ENCODE data around the gene PLEKHM2.
"Not testable (repeated sequence)": the region's sequence is repeated elsewhere in the genome, so short reads cannot be mapped to it uniquely, and the experiment has no call there.

PLEKHM2 gene, protein sequence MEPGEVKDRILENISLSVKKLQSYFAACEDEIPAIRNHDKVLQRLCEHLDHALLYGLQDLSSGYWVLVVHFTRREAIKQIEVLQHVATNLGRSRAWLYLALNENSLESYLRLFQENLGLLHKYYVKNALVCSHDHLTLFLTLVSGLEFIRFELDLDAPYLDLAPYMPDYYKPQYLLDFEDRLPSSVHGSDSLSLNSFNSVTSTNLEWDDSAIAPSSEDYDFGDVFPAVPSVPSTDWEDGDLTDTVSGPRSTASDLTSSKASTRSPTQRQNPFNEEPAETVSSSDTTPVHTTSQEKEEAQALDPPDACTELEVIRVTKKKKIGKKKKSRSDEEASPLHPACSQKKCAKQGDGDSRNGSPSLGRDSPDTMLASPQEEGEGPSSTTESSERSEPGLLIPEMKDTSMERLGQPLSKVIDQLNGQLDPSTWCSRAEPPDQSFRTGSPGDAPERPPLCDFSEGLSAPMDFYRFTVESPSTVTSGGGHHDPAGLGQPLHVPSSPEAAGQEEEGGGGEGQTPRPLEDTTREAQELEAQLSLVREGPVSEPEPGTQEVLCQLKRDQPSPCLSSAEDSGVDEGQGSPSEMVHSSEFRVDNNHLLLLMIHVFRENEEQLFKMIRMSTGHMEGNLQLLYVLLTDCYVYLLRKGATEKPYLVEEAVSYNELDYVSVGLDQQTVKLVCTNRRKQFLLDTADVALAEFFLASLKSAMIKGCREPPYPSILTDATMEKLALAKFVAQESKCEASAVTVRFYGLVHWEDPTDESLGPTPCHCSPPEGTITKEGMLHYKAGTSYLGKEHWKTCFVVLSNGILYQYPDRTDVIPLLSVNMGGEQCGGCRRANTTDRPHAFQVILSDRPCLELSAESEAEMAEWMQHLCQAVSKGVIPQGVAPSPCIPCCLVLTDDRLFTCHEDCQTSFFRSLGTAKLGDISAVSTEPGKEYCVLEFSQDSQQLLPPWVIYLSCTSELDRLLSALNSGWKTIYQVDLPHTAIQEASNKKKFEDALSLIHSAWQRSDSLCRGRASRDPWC

GRCh38 chr1:15684042-15684461 lies at the start of gene PLEKHM2:
TSS of gene PLEKHM2 (plus strand) at chr1:15684320. CDS start at chr1:15684559, 239 bp downstream.
- no peak for DNase-seq (ENCODE audit: low read depth)

- DNase-seq (ENCODE audit: low read depth) = no peak
Measured at GRCh38 chr1:15636436-15636835, 47.7 kb upstream of the PLEKHM2 start.

DNA sequence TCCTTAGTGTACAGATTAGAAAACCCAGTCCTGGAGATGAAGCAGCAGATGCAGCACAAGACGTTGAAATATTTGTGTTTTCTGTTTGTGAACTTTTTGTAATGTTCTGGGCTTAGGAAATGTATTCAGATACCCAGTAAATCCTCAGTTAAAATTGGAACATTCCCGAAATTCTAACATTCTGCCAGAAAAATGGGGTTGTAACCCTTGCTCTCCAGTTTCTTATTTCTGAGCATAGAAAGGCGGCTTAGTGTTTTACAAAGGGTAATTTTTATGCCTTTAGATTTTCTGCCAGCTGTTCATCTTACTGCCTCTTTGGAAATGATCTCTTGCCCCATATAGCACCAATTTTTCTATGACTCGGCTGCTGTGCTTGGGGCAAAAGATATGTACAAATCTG lies 46.3 kb upstream of the PLEKHM2 start:
- no peak for DNase-seq (ENCODE audit: low read depth)

DNA sequence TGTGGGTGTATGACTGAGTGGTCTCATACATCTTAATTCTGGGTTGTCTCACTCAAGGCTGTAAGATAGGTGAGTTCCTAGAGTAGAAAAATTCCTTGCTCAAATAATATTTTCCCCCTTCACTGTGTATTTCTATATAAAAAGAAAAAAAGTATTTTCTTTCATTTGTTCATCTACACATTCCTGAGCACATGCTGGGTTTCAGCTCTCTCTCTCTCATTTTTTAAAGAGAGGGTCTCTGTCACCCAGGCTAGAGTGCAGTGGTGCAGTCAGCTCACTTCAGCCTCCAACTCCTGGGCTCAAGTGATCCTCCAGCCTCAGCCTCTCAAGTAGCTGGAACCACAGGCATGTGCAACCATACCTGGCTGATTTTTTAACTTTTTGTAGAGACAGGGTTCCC lies 44.9 kb upstream of the PLEKHM2 start:
- no peak for DNase-seq (ENCODE audit: low read depth)

DNA sequence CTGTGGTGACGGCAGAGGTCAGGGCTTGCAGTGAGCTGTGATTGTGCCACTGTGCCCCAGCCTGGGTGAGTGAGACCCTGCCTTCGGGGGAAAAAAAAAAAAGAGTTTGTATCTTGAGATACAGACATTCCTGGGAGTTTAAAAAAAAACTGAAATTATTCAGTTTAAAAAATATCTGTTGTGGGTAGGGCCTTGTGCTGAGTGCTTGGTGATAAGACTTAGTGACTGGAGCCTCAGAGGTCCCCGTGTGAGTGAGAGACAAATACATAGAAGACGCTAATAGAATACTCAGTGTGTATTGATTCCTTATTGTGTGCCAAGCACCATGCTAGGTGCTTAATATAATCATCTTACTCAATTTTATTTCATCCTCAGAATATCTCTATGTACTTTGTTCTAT lies 44.2 kb upstream of the PLEKHM2 start:
- no peak for DNase-seq (ENCODE audit: low read depth)

- no peak for DNase-seq (ENCODE audit: low read depth)
Measured at GRCh38 chr1:15640667-15641066, 43.5 kb upstream of the PLEKHM2 start.

DNA sequence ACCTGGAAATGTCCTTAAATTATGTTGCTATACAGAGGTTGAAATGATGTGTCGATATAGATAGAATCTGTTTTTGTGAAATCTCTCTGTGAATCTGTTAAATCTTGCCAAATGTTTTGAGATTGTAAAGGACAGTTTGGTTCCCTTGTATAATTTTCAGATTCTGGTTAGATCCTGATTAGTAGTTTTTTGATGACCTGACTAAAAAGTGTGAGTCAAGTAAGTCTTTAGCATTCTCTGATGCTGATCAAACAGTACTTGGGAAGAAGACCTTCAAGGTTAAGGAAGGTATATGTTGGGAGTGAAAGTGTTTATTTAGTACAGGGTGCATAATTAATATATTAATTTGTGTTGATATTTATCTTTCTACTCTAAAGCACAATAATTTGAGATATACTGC lies 34.2 kb upstream of the PLEKHM2 start:
- DNase-seq (ENCODE audit: low read depth) = no peak

GRCh38 chr1:15650433-15650832 lies 33.7 kb upstream of the PLEKHM2 start:
- DNase-seq (ENCODE audit: low read depth) = no peak

- not testable (repeated sequence) for DNase-seq (ENCODE audit: low read depth)
Measured at GRCh38 chr1:15652130-15652529, 32.0 kb upstream of the PLEKHM2 start.

- DNase-seq (ENCODE audit: low read depth) = no peak
Measured at GRCh38 chr1:15654091-15654690, 29.9 kb upstream of the PLEKHM2 start.

DNA sequence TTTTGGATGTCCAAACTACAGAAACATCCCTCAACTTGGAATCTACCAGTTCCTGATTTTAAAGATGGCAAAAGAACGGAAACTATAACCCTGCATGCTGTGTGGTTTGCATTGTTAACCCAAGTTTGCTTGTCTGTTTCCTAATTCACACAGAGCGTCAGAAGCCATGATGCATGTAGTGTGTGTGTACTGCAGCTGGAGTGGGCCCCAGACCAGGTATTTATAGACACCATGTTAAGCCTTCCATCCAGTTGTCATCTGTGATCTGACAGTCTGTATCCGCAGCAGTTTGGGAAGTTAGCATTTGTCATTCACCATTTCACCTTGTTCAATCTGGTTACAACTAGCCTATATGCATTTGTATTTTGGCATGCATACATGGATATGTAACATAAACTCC lies 27.7 kb upstream of the PLEKHM2 start:
- no peak for DNase-seq (ENCODE audit: low read depth)

DNA sequence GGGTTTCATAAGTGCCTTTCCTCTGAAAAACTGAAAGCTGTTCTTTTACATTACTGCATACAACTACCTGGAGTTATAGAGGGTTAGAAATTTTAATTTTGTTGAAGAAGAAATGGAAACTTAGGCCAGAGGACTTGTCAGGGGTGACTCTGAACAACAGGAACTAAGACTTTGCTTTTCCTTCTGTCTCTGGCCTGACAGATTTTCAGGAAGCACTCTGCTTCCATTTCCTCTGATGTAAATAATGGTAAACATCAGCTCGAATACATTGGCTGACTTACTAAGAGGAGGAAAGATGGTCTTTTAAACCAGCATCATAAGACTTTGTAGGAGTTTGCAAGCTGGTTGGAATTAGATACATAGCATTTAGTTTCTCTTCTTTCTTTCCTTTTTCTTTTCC lies 27.1 kb upstream of the PLEKHM2 start:
- DNase-seq (ENCODE audit: low read depth) = no peak

DNA sequence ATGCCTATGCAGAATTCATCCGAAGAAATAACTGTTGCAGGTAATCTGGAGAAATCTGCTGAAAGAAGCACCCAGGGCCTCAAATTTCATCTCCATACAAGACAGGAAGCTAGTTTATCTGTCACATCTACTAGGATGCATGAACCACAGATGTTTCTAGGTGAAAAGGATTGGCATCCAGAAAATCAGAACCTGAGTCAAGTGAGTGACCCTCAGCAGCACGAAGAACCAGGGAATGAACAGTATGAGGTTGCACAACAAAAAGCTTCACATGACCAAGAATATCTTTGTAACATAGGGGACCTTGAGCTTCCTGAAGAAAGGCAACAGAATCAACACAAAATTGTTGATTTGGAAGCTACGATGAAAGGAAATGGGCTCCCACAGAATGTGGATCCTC lies 24.0 kb upstream of the PLEKHM2 start:
- no peak for DNase-seq (ENCODE audit: low read depth)

DNA sequence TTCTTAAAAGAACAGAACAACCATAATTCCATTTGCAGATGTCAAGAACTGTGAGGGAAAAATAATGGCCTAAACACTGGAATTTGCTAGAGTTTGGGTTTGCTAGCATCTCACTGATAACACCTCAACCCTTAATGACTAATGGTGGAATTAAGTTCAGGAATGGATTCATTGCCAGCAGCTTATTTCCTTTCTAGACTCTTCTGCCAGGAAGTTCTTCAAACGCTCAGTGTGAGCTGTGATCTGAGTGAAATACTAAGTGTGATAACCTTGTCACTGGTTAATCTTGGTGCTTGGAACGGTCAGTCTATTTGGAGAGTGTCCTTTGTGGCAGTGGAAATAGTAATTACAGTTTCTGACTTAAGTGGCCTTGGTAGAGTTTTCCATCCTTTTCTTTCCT lies 21.6 kb upstream of the PLEKHM2 start:
- no peak for DNase-seq (ENCODE audit: low read depth)

GRCh38 chr1:15663925-15664324 lies 20.2 kb upstream of the PLEKHM2 start:
- DNase-seq (ENCODE audit: low read depth) = no peak

GRCh38 chr1:15667362-15667761 lies 16.8 kb upstream of the PLEKHM2 start:
- DNase-seq (ENCODE audit: low read depth) = no peak

DNA sequence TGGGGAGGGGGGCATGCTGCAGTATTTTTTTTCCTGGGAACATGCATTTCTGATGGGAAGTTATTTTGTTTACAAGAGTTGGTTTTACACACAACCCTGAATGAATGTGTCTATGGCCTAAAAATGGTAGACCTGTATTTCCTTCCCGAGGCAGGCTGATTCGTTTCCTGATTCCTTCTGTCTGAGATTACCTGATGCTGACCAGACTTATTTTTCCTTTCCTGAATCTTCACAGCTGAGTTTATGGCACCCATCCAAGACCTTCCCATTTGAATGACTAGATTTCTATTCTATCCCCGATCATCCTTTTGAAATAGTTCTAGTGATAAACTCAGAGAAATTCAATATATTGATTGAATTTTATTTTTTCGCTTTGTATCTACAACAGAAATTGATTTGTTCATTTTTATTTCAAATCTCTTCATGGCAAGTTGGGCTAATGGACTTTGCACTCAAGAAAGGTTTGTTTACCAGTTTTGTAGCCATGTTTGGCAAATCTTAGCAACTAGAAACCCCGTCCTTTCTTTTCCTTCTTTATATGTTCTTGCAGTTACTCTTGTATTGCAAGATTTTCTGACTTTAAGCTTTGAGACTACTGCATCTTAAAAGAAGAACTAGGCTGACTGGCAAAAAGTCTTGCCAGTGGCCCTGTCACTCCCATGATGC lies 15.9 kb upstream of the PLEKHM2 start:
- DNase-seq (ENCODE audit: low read depth) = no peak

DNA sequence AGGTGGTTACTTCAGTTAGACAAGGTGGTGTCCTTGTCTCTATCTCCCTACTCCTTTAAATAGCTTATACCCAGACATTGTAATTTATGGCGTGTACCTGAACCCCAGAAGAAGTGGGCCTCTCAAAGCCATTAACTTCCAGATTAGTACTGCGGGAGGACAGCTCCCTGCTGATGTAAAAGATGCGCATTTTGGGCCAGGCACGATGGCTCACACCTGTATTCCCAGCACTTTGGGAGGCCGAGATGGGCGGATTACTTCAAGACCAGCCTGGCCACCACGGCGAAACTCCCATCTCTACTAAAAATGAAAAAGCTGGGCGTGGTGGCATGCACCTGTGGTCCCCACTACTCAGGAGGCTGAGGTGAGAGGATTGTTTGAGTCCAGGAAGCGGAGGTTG lies 15.0 kb upstream of the PLEKHM2 start:
- no peak for DNase-seq (ENCODE audit: low read depth)

- DNase-seq (ENCODE audit: low read depth) = no peak
Measured at GRCh38 chr1:15669864-15670263, 14.3 kb upstream of the PLEKHM2 start.

- DNase-seq (ENCODE audit: low read depth) = no peak
Measured at GRCh38 chr1:15671430-15671829, 12.7 kb upstream of the PLEKHM2 start.

DNA sequence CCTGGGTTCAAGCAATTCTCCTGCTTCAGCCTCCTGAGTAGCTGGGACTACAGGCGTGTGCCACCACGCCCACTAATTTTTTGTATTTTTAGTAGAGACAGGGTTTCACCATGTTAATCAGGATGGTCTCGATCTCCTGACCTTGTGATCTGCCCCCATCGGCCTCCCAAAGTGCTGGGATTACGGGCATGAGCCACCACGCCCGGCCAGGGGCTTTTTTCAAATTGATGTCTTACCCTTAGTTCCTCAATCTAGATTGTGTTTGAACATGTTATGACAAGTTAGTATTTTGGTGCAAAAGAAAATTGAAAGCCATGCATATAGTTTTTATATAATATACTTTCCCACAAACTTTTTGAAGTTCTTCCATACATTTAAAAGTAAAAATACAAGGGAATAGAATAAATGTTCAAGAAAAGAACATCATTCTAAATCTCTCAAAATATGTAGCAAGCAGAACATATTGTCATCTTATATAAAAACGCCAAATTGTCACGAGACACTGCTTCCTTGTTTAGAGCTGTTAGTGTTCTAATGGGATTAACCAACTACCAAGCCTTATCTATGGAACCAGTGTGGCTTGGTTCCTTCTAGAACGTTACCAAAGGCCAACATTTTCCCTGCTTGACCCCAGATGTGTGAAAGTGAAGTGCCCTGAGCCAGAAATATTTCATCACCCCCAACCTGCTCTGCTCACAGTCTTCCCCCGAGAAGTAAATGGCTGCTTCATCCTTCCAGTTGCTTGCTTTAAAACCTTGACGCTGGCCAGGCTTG lies 9.5 kb upstream of the PLEKHM2 start:
- no peak for DNase-seq (ENCODE audit: low read depth)
